SK-N-SH (cell line): Measurements from ENCODE around the gene CP. TPM values are rescaled to one million over a fixed set of nuclear protein-coding genes. Genes with fewer than 3 reads are reported as not detected.

Experiments used
- CTCF ChIA-PET: fragments of 300-600, 350-600 bp; formaldehyde crosslinking; extraction: SDS; loops from one replicate; lab custom pipeline; 2021; lab: Yijun Ruan, JAX
- POLR2A ChIA-PET: fragments of 350-600 bp; sonication (Branson Sonifier 250); formaldehyde crosslinking; extraction: SDS; loops from one replicate; lab custom pipeline; 2020; ENCODE audit warnings: antibody characterized with exemption, inconsistent platforms; lab: Yijun Ruan, JAX
- DNase-seq: peaks from one replicate; pipeline ENCODE4 v3.0.0; 2012
- H2AFZ ChIP-seq: fragments of 200-600 bp; sonication (generic); 2 replicates; pipeline ENCODE4 v1.8.1; 2016; ENCODE audit warnings: antibody characterized with exemption, mild to moderate bottlenecking, low read depth
- H3F3A ChIP-seq: fragments of 200-600 bp; sonication (generic); replicated peaks from 2 replicates; pipeline ENCODE3; 2016; ENCODE audit warnings: antibody characterized with exemption, mild to moderate bottlenecking; ENCODE audit not compliant: insufficient read depth
- H3K27ac ChIP-seq, 2 experiments: fragments of 200-500 bp in 1 of 2; fragments of 200-600 bp in 1 of 2; sonication (Bioruptor generic) in 1 of 2; sonication (generic), shearing (Covaris generic) in 1 of 2; 2 replicates each; pipeline versions ENCODE4 v1.5.1 to v1.6.1; 2014 to 2016; ENCODE audit warnings: low read depth in 2 of 2, inconsistent platforms in 1 of 2, low read length in 1 of 2, mild to moderate bottlenecking in 1 of 2, mixed read lengths in 1 of 2
- H3K27me3 ChIP-seq: fragments of 200-600 bp; sonication (generic), shearing (Covaris generic); 2 replicates; pipeline ENCODE4 v1.6.1; 2016; ENCODE audit warnings: mixed run types; ENCODE audit not compliant: insufficient read depth
- H3K36me3 ChIP-seq, 2 experiments: fragments of 200-500 bp in 1 of 2; fragments of 200-600 bp in 1 of 2; sonication (Bioruptor generic) in 1 of 2; sonication (generic) in 1 of 2; replicated peaks in 1 of 2; 2 replicates each; pipeline versions ENCODE3 to v1.5.1; 2014 to 2016; ENCODE audit warnings: low read length in 1 of 2, mild to moderate bottlenecking in 1 of 2; ENCODE audit not compliant: insufficient read depth in 2 of 2, control insufficient read depth in 1 of 2
- H3K4me1 ChIP-seq, 2 experiments: fragments of 200-500 bp in 1 of 2; fragments of 200-600 bp in 1 of 2; sonication (Bioruptor generic) in 1 of 2; sonication (generic), shearing (Covaris generic) in 1 of 2; 2 replicates each; pipeline versions ENCODE4 v1.5.1 to v1.6.1; 2014 to 2016; ENCODE audit warnings: low read depth in 1 of 2, low read length in 1 of 2, mixed run types in 1 of 2; ENCODE audit not compliant: insufficient read depth in 2 of 2, control insufficient read depth in 1 of 2
- H3K4me2 ChIP-seq: fragments of 200-600 bp; sonication (generic), shearing (Covaris generic); 2 replicates; pipeline ENCODE4 v1.6.1; 2017; ENCODE audit warnings: mixed run types
- H3K4me3 ChIP-seq, 2 experiments: fragments of 200-500 bp in 1 of 2; fragments of 200-600 bp in 1 of 2; sonication (Bioruptor generic) in 1 of 2; sonication (generic), shearing (Covaris generic) in 1 of 2; 2 replicates each; pipeline versions ENCODE4 v1.5.1 to v1.8.1; 2014 to 2016; ENCODE audit warnings: low read depth in 2 of 2, inconsistent platforms in 1 of 2, low read length in 1 of 2, mild to moderate bottlenecking in 1 of 2, mixed read lengths in 1 of 2, moderate library complexity in 1 of 2
- H3K79me2 ChIP-seq: fragments of 200-600 bp; sonication (generic); 2 replicates; pipeline ENCODE4 v1.8.1; 2017; ENCODE audit warnings: mild to moderate bottlenecking; ENCODE audit not compliant: insufficient read depth
- H3K9ac ChIP-seq: fragments of 200-600 bp; sonication (generic); 2 replicates; pipeline ENCODE4 v1.6.1; 2017; ENCODE audit warnings: mixed run types
- H3K9me2 ChIP-seq: fragments of 200-600 bp; sonication (generic); 2 replicates; pipeline ENCODE4 v1.6.1; 2017; ENCODE audit warnings: mixed run types
- H3K9me3 ChIP-seq: fragments of 200-600 bp; sonication (generic); 2 replicates; pipeline ENCODE4 v1.6.1; 2017; ENCODE audit warnings: mixed run types, mild to moderate bottlenecking, moderate library complexity
- H4K20me1 ChIP-seq: fragments of 200-600 bp; sonication (generic); 2 replicates; pipeline ENCODE4 v1.6.1; 2017; ENCODE audit warnings: mild to moderate bottlenecking, mixed run types; ENCODE audit not compliant: insufficient read depth
- FOSL2 ChIP-seq: IDR thresholded peaks from 2 replicates; pipeline ENCODE4 v1.4.0; 2012; ENCODE audit warnings: low read depth, mild to moderate bottlenecking, moderate library complexity, borderline replicate concordance
- FOXJ3 ChIP-seq: sonication (generic); formaldehyde crosslinking; IDR thresholded peaks from 2 replicates; pipeline ENCODE4 v1.5.1; 2020; ENCODE audit warnings: mild to moderate bottlenecking, missing genetic modification reagents
- GATA2 ChIP-seq: sonication (generic); formaldehyde crosslinking; IDR thresholded peaks from 2 replicates; pipeline ENCODE4 v1.5.0; 2020; ENCODE audit warnings: mild to moderate bottlenecking, missing genetic modification reagents
- IRF3 ChIP-seq: fragments of 150-350 bp; IDR thresholded peaks from 2 replicates; pipeline ENCODE4 v1.6.1; 2016; ENCODE audit warnings: mild to moderate bottlenecking, low read depth, low read length
- NFIC ChIP-seq: IDR thresholded peaks from 2 replicates; pipeline ENCODE4 v1.4.0; 2012; ENCODE audit warnings: borderline replicate concordance
- REST ChIP-seq: IDR thresholded peaks from 2 replicates; pipeline ENCODE4 v1.6.1; 2012; ENCODE audit warnings: mild to moderate bottlenecking, low read depth, low read length, moderate library complexity
- RXRA ChIP-seq: IDR thresholded peaks from 2 replicates; pipeline ENCODE4 v1.4.0; 2012; ENCODE audit warnings: low read depth, mild to moderate bottlenecking, borderline replicate concordance
- TAF1 ChIP-seq: IDR thresholded peaks from 2 replicates; pipeline ENCODE4 v1.6.1; 2012; ENCODE audit warnings: low read depth, mild to moderate bottlenecking, low read length, moderate library complexity, borderline replicate concordance
- TCF12 ChIP-seq: IDR thresholded peaks from 2 replicates; pipeline ENCODE4 v1.4.0; 2012
- TEAD4 ChIP-seq: IDR thresholded peaks from 2 replicates; pipeline ENCODE4 v1.4.0; 2012; ENCODE audit warnings: mild to moderate bottlenecking, borderline replicate concordance; ENCODE audit not compliant: insufficient read depth
- USF2 ChIP-seq: fragments of 150-350 bp; IDR thresholded peaks from 2 replicates; pipeline ENCODE4 v1.6.1; 2017; ENCODE audit warnings: antibody characterized with exemption, low read length, low read depth, borderline replicate concordance
- WGBS: methylation state at CpG from one replicate; pipeline ENCODE4 v1.1.6; 2017; ENCODE audit warnings: low lambda C conversion rate; 5-methylcytosine and 5-hydroxymethylcytosine counted together
- polyA plus RNA-seq, 3 experiments: library from polyadenylated mRNA; depleted of rRNA; stranded (reverse); fragments of >200 nt; gene quantifications; 2 replicates each; pipeline ENCODE4 v1.2.3, GENCODE V29; 2012

Gene CP
- polyA plus RNA-seq, 1 of the 3 experiments (the other 2 are of a cell fraction) = not detected

GRCh38 chr3:149170672-149171071 is 51.0 kb downstream of the CP start:
- POLR2A ChIA-PET = no interaction called here

GRCh38 chr3:149167898-149168297 is 53.7 kb downstream of the CP start:
- ChIA-PET CTCF (no interaction called here), POLR2A (no interaction called here)
- no peak overlapping the region for H2AFZ ChIP-seq
- no peaks in the 10 kb centered on the region for H3K9me3 ChIP-seq
- no peak overlapping the region for H3K27ac ChIP-seq
- no peaks in the 10 kb centered on the region for H3K9me2 ChIP-seq
- H3K9ac ChIP-seq = no peak overlapping the region
- no peaks in the 10 kb centered on the region; a peak in 2 of 4 replicates for H3K4me1 ChIP-seq
- H3K4me2 ChIP-seq = no peak overlapping the region
- no peaks in the 10 kb centered on the region for H4K20me1 ChIP-seq
- 87% methylated on average over 2 of the region's 2 CpGs for WGBS
- no peaks in the 10 kb centered on the region for H3K79me2 ChIP-seq
- no peak for DNase-seq
- peaks cover 52 to 78% of the 10 kb centered on the region in 2 experiments for H3K36me3 ChIP-seq
- no peak for TF ChIP-seq RXRA
- TF ChIP-seq REST = no peak
- no peak for TF ChIP-seq USF2
- no peak for TF ChIP-seq GATA2 (CRISPR knock-in tag)
- H3K27me3 ChIP-seq = no peaks in the 10 kb centered on the region
- no peak overlapping the region for H3K4me3 ChIP-seq
- H3F3A ChIP-seq = no peaks in the 10 kb centered on the region

More at GRCh38 chr3:149170672-149171071, 51.0 kb downstream of the CP start:
- H3K9ac ChIP-seq = no peak overlapping the region
- no peak overlapping the region for H3K4me3 ChIP-seq
- no peaks in the 10 kb centered on the region for H4K20me1 ChIP-seq
- DNase-seq = no peak
- TF ChIP-seq FOXJ3 (CRISPR knock-in tag) (no peak), NFIC (no peak), TCF12 (no peak), GATA2 (CRISPR knock-in tag) (no peak), FOSL2 (no peak), IRF3 (no peak), TAF1 (no peak), TEAD4 (no peak)
- H3F3A ChIP-seq = no peaks in the 10 kb centered on the region
- over 99% methylated on average over 7 of the region's 7 CpGs for WGBS
- no peaks in the 10 kb centered on the region; a peak in 1 of 4 replicates for H3K4me1 ChIP-seq
- peaks cover 65 to 67% of the 10 kb centered on the region in 2 experiments for H3K36me3 ChIP-seq
- no peaks in the 10 kb centered on the region for H3K79me2 ChIP-seq
- H3K27ac ChIP-seq = no peak overlapping the region
- no peaks in the 10 kb centered on the region for H3K9me2 ChIP-seq
- no peaks in the 10 kb centered on the region for H3K9me3 ChIP-seq
- no peak overlapping the region for H3K4me2 ChIP-seq
- no peak overlapping the region for H2AFZ ChIP-seq
- no peaks in the 10 kb centered on the region for H3K27me3 ChIP-seq
- CTCF ChIA-PET = no interaction called here
